Ishikawa (cell line): ENCODE measurements around the gene CIZ1.

ENCODE experiments used
- EP300 ChIP-seq: IDR thresholded peaks from 2 replicates; pipeline ENCODE4 v1.6.1; 2012; ENCODE audit warnings: borderline replicate concordance
- RAD21 ChIP-seq: IDR thresholded peaks from 2 replicates; pipeline ENCODE4 v1.6.1; 2012; ENCODE audit warnings: low read depth
- TCF12 ChIP-seq: IDR thresholded peaks from 2 replicates; pipeline ENCODE4 v1.6.1; 2012; ENCODE audit warnings: low read depth
- YY1 ChIP-seq: IDR thresholded peaks from 2 replicates; pipeline ENCODE4 v1.6.1; 2012; ENCODE audit warnings: low read depth
- TF ChIP-seq, protein P1 (sequence below): IDR thresholded peaks from 2 replicates; pipeline ENCODE4 v1.6.1; 2012; ENCODE audit warnings: low read depth, mild to moderate bottlenecking

DNA sequence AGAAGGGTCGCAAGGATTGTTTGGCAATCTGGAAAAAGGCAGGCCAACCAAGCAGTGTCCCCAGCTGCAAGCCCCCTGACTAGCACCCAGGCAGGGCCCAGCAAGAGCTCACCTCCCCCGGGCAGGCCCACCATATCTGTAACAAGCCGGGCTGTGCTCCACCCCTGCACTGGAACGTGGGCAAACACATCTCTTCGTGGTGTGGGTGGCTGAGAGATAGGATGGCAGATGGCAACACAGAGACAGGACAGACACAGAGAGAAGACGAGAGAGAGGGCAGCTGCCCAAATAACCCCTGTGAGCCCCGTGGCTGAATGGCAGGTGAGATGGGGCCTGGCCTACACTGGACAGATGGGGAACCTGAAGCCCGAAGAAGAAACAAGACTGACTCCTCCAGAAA, 21.9 kb downstream of the CIZ1 start:
- TF ChIP-seq EP300 = no peak
- TF ChIP-seq TCF12 = no peak
- TF ChIP-seq, protein P1, sequence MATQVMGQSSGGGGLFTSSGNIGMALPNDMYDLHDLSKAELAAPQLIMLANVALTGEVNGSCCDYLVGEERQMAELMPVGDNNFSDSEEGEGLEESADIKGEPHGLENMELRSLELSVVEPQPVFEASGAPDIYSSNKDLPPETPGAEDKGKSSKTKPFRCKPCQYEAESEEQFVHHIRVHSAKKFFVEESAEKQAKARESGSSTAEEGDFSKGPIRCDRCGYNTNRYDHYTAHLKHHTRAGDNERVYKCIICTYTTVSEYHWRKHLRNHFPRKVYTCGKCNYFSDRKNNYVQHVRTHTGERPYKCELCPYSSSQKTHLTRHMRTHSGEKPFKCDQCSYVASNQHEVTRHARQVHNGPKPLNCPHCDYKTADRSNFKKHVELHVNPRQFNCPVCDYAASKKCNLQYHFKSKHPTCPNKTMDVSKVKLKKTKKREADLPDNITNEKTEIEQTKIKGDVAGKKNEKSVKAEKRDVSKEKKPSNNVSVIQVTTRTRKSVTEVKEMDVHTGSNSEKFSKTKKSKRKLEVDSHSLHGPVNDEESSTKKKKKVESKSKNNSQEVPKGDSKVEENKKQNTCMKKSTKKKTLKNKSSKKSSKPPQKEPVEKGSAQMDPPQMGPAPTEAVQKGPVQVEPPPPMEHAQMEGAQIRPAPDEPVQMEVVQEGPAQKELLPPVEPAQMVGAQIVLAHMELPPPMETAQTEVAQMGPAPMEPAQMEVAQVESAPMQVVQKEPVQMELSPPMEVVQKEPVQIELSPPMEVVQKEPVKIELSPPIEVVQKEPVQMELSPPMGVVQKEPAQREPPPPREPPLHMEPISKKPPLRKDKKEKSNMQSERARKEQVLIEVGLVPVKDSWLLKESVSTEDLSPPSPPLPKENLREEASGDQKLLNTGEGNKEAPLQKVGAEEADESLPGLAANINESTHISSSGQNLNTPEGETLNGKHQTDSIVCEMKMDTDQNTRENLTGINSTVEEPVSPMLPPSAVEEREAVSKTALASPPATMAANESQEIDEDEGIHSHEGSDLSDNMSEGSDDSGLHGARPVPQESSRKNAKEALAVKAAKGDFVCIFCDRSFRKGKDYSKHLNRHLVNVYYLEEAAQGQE = no peak
- TF ChIP-seq RAD21 = no peak
- TF ChIP-seq YY1 = no peak
